AML-193 (cell line): ENCODE measurements around the gene COL2A1.

Experiments used
- DNase-seq, 2 experiments: peaks; one replicate each; lab custom pipeline; 2025; lab: John Stamatoyannopoulos, UW

The COL2A1 gene

DNA sequence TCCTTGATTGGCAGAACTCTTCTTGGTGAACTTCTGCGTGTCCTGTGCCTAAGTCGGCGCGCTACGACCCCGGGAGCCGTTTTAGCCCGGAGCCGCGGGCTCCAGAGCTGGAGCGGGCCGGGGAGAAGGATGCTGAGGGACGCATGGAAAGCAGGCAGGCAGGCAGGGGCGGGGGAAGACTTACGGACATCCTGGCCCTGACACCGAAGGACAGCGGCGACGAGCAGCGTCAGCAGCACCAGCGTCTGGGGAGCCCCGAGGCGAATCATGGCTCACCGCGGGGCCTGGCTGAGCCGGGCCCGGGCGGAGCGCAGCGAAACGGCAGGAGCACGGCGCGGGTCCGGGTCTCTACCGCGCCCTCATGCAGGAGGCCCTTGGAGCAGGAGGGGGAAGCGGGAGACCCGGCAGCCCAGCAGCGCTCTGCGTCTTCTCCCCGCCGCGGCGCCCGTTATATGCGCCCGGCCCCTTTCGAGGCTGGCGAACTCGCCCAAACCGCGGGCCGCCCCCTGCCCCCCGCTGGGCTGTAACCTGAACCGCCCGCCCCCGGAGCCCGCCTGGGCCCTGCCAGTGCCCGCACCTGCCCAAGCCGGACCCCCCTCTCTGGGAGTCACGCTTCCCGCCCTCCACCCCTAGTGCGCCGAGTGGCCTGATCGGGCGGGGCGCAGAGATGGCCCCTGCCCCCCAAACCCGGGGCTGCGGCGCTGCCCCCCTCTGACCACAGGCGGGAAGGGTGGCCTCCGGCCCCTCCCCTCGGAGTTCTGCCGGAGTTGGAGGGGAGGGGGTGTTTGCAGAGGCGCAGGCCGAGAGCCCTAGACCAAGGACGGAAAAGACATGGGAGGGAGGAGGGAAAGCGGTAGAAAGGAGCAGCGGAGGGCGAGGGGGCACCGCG, at the start of gene COL2A1:
Gene COL2A1 (minus strand): TSS at position 424 of the 889 bp plus-strand sequence. CDS start 155 bp downstream, at position 269.
- DNase-seq: peak; percentile 4 to 7

DNA sequence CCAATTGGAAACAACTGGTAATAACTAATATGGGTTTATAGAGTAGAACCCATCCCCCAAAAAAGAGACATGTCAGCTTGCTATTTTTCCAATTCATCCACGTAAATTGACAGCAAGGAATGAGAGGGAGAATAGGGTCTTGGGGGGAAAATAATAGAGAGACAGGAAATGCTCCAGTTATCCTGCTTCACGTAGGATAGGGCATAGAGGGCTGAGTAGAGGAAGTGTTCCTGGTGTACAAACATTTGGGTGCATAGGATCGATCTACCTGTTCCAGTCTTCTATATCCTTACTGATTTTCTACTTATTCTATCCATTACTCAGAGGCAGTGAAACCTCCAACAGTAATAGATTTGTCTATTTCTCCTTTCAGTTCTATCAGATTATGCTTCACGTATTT, 49.6 kb upstream of the COL2A1 start:
- no peak for DNase-seq

DNA sequence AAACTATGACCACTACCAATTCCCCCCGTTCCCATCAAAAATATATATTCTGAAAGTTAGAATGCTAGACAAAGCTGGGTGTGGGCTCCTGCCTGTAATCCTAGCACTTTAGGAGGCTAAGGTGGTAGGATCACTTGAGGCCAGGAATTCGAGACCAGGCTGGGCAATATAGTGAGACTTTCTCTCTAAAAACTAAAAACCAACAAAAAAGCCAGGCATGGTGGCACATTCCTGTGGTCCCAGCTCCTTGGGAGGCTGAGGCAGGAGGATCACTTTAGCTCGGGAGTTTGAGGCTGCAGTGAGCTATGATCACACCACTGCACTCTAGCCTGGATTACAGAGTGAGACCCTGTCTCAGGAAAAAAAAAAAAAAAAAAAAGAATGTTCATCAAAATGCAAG, 48.8 kb upstream of the COL2A1 start:
- DNase-seq: no peak

GRCh38 chr12:48051681-48052080, 47.4 kb upstream of the COL2A1 start:
- DNase-seq: no peak

DNA sequence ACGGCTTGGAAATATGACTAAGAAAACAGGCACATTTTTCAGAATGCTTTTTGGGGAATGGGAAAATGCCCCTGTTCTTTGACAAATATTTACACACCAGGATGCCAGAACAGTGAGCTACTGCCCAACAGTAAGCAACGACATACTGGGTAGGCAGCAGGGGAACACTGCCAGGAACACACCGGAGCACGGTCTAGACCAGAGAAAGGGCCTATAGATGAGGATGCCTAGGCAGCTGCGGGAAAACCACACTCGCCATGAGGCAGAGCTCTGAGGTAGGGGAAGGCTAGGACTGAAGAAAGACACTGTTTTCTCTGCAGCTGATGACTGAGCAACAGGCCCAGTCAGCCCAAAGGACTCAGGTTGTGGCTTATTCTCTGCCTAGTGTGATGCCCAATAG, 45.9 kb upstream of the COL2A1 start:
- no peak for DNase-seq

DNA sequence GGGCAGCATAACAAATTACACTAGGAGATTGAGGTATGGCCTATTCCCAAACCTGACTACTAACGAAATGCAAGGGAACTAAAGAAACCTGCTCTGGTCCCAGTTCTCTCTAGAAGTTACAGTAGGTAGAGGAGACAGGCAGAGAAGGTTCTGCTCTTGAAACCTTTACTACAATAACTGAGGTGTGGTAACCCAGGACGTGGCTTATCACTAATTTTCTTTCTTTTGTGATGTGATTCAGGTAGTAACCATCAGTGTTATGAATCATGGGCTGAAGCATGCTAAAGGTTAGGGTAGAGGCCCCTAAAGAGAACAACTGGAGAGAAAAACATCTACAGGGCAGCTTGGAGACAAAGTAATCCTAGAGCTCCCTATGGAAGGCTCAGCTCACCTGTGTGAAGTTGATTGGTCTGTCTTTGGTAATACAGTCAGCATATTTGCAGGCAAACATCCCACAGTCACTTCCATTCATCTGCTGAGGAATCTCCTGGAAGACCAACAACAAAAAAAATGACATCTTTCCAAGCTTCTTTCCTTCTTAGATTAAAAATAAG, 41.8 kb upstream of the COL2A1 start:
- DNase-seq: no peak

DNA sequence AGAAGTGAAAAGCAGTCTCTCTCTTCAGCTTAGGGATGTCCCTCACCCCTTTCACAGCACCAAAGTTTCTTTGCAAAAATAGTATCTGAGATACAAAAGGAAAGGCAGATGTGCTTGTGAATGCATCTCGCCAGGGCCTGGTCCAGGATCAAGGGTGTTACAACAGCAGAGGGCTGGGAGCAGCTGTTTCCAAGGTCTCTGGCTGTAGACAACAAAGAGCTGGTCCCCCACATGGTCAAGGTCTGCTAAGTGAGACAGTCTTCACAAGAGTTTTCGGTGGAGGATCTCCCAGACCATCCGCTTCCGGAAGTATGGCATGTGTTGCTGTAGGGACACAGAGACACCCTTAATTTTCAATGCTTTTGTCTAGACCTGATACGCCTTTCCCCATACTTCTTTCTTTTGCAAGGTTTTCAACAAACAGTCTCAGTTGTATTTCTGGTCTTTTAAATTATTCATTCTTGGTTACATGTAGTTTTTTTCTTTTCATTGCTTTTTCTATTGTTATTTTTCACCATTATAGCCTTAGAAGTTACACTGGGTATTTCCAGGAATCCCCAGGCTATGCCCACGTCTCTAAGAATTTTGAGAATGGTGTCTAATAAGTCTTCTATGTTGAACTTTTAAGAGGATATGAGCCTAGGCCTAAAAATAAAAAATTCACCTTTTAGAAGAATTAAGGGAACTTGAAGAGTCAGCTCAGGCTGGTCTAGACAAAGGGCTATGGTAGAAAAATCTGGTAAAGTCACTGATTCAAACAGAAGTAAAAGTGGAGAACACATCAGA, 41.0 kb upstream of the COL2A1 start:
- no peak for DNase-seq

- no peak for DNase-seq
Observed at GRCh38 chr12:48044396-48044795, 40.1 kb upstream of the COL2A1 start.

- no peak for DNase-seq
Observed at GRCh38 chr12:48043771-48044170, 39.5 kb upstream of the COL2A1 start.

DNA sequence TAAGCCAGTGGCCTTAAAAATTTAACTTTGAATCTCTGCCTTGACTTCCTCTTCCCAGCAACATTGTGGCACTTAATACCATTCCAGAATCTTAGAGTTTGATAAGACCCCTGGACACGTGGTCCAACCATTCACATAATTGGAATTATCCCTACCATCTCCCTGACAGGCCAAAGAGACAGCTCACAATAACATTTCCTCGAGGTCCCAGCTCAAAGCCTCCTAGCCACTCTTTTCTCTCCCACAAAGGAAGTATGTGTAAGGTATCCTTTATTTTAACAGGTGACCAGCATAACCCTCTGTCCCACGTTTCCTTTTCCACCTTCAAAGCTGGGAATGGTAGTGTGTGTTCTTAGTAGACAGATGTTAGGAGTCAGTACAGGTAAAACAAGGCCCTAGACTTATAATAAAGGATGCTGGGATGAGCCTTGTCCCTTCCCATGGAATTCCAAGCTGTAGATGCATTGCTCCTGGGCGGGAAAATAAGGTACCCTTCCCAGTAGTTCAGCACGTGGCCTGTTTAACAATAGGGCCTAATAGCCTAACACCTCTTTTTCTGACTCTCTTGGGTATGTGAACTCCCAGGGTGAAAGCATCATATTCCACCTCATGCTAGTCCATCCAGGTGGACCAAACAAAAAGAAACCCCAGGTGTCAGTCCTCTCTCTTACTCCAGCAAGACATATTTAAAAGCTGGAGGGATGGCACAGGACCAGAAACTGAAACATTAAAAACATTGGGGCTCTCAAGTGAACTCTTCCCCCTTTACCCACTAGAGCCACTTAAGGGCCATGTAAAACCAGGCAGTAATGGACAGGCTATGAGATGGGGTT, 37.5 kb upstream of the COL2A1 start:
- DNase-seq: no peak

GRCh38 chr12:48040354-48040753, 36.1 kb upstream of the COL2A1 start:
- no peak for DNase-seq

DNA sequence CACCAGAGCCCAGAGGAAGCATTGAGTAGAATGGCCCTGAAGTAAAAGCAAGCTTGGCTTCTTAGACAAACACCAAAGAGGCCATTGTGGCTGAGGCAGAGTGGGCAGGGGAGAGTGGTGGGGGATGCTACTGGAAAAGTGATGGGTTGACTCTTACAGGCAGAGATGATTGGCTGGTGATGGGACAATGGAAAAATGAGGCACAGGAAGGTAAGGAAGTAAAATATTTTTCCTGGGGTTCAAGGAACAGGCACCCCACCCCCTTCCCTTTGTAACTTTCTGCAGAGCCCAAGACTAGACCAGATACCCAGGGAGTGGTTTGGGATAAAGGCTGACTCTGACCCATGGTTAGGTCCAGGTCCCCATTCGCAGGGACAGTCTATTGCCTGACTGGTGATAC, 34.9 kb upstream of the COL2A1 start:
- no peak for DNase-seq

DNA sequence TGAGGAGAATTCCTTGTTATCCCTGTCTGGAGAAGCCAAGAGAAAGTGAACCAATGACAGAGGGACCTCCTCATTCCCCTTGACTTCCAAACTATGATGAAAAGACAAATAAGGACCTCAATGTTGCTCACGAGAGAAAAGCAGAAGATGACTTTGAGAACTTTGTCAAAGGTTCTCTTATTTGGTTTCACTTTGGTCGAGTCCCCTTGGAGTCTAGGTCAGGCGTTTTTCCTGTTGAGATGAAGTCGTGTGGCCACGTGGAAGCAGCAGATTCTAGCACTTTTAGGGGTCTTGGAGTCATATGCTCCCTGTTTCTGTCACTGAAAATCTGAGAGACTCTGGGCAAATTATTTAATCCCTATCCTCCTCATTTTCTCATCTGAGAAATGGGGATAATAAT, 33.8 kb upstream of the COL2A1 start:
- no peak for DNase-seq

DNA sequence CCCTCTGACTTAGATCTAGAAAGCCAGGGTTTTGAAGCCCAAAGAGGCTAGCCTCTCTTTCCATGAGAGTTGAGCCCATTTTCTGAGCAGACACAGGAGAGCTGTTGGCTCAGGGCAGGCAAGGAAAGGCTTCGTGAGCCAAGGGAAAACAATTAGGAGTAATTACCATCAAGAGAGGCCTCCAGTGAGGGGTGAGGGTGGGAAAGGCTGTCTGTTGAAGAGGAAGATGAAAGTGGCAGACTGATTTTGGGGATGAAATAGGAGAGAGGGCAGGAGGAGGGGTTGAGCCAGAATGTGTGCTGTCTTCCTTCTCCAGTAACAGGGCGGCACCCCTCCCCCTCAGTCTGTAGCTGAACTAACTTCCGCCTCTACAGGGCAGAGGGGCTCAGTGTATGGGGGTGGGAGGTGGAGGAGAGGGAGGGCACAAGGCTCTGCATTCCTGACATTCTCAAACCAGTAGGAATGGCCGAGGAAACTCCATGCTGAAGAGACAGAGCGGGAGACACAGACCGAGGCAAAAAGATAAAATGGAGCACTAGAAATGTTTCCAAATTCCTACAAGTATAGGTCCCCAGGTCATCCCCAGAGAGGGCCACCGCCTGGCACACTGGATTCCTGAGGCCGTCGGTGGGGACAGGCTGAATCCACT, 33.1 kb upstream of the COL2A1 start:
- DNase-seq: no peak

DNA sequence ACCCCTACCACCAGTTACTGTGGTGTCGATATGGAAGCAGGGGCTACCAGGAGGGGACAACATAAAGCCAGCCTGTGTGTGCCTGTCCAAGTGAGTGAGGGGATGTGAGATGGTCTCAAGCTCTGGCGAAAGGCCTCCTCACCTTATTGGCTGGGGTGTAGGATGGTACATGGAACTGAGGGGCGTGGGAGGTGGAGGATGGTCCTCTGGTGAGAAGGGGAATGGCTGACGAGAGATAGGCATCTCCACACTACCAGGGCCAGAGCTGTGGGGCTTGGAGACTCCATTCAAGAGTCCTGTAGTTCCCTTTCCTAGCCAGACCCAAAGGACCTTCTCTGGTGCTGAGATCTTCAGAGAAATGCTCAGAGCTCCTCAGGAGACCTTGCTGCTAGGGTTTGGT, 32.5 kb upstream of the COL2A1 start:
- DNase-seq: no peak

- DNase-seq: no peak
Observed at GRCh38 chr12:48034835-48035805, 30.8 kb upstream of the COL2A1 start.

DNA sequence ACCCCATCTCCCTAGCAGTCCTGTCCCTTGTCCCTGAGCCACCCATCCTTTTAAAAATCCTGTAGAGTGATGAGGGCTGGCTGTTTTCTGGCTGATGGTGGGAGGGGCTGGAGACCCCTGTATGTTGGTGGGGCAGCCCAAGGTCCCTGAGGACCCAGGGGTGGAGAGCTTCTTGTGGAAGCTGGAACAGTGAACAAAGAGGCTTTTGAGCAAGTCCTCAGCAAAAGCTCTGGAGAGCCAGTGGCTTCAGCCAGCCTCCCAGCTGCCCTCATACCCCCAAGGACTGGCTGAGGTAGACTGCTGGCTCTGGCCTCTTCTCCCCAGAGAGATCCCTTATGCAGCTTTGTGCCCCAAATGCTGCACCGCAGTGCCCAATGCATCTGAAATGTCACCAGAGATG, 29.2 kb upstream of the COL2A1 start:
- DNase-seq: no peak

DNA sequence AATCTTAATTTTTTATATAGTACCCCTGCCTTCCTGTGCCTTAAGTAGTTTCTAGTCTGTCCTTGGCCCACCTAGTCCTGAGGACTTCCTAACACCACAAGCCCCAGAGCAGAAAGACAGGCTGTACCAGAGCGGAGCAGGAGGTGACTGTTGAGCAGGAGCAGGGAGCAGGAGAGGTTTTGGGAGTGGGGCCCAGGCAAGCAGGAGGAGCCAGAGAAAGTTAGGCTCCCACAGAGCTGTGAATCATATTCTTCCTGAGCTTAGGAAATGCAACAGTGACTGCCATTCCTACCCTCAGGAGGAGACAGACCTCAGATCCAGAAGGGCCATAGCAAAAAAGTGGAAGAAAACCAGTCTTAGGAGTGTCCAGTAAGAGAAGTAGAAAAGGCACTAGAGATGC, 28.3 kb upstream of the COL2A1 start:
- DNase-seq: no peak

- no peak for DNase-seq
Observed at GRCh38 chr12:48031135-48031960, 27.1 kb upstream of the COL2A1 start.
